Liver (tissue), 3 donors: ENCODE data around the gene SOWAHC.

Source experiments
- JUND ChIP-seq, 2 donors: IDR thresholded peaks; 2 replicates each; pipeline ENCODE4 v1.6.1; 2016; ENCODE audit warnings: antibody characterized with exemption in 2 of 2
- YY1 ChIP-seq: IDR thresholded peaks from 2 replicates; pipeline ENCODE4 v1.6.1; 2016; ENCODE audit warnings: antibody characterized with exemption, mild to moderate bottlenecking
- TF ChIP-seq, protein P1 (sequence below): fragments of 150-350 bp; IDR thresholded peaks from 2 replicates; pipeline ENCODE4 v1.5.1; 2017; ENCODE audit warnings: improper control_type of control experiment, low read depth, low read length; ENCODE audit not compliant: missing input control
- donor health status: healthy.
- donor health status: healthy.

- TF ChIP-seq YY1 (peak; percentile 52), JUND (IDR thresholded peaks at IDR 0.05) (no peak)
- TF ChIP-seq, protein P1, sequence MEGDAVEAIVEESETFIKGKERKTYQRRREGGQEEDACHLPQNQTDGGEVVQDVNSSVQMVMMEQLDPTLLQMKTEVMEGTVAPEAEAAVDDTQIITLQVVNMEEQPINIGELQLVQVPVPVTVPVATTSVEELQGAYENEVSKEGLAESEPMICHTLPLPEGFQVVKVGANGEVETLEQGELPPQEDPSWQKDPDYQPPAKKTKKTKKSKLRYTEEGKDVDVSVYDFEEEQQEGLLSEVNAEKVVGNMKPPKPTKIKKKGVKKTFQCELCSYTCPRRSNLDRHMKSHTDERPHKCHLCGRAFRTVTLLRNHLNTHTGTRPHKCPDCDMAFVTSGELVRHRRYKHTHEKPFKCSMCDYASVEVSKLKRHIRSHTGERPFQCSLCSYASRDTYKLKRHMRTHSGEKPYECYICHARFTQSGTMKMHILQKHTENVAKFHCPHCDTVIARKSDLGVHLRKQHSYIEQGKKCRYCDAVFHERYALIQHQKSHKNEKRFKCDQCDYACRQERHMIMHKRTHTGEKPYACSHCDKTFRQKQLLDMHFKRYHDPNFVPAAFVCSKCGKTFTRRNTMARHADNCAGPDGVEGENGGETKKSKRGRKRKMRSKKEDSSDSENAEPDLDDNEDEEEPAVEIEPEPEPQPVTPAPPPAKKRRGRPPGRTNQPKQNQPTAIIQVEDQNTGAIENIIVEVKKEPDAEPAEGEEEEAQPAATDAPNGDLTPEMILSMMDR, result no peak
These were observed 863 bp upstream of the SOWAHC start for GRCh38 chr2:109613081-109613921.
